Measurements from ENCODE around the gene ABHD10.

DNA sequence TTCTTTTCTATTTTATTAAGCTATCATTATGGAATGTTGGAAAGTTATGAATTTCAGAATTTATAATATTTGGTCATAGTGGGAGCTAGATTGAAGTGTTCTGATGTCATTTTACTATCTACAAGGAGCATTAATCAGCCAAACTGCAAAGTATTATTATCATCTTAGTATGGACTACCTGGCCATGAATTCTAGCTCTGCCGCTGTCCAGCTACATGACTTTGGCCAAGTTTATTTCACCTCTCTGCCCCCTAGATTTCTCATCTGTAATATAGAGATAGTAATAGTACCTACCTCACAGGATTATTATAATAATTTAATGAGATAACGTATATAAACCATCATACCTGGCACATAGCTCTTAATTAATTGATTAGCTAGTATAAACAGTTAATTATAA, 27.8 kb upstream of the ABHD10 start:
- TF ChIP-seq MAX (IDR thresholded peaks at IDR 0.05) (no peak), NFIC (IDR thresholded peaks at IDR 0.05) (no peak), YY1 (IDR thresholded peaks at IDR 0.05; ENCODE audit: low read depth) (no peak), REST (IDR thresholded peaks at IDR 0.05; ENCODE audit: low read depth) (peak; percentile 28; the same call in 1 of the 2 replicates), TEAD4 (IDR thresholded peaks at IDR 0.05) (no peak), CEBPB (IDR thresholded peaks at IDR 0.05) (no peak), CREB1 (IDR thresholded peaks at IDR 0.05; ENCODE audit: low read depth) (no peak), TAF1 (IDR thresholded peaks at IDR 0.05; ENCODE audit: low read depth) (no peak), EGR1 (IDR thresholded peaks at IDR 0.05) (no peak)
